WERI-Rb-1 (cell line): ENCODE results near the gene S100A8.
A peak's percentile ranks its signal among the peaks of the same experiment; 100 is the strongest.
"Not testable (repeated sequence)": the region's sequence is repeated elsewhere in the genome, so short reads cannot be mapped to it uniquely, and the experiment has no call there.

Experiments used
- DNase-seq: peaks from one replicate; pipeline ENCODE4 v3.0.0-alpha.2; 2020
- H3K27ac ChIP-seq: fragments of 250-450 bp; sonication (Bioruptor Pico); 2 replicates; pipeline ENCODE4 v1.5.1; 2020; ENCODE audit warnings: mild to moderate bottlenecking, moderate library complexity
- H3K27me3 ChIP-seq: fragments of 250-450 bp; sonication (Bioruptor Pico); 2 replicates; pipeline ENCODE4 v1.5.1; 2021; ENCODE audit warnings: mild to moderate bottlenecking, low read depth, moderate library complexity; ENCODE audit not compliant: insufficient read depth, severe bottlenecking
- H3K36me3 ChIP-seq: fragments of 250-450 bp; sonication (Bioruptor Pico); 2 replicates; pipeline ENCODE4 v1.5.1; 2020; ENCODE audit warnings: mild to moderate bottlenecking, moderate library complexity
- H3K4me3 ChIP-seq: 2 replicates; pipeline ENCODE4 v1.5.1; 2011; ENCODE audit warnings: low read depth, mild to moderate bottlenecking, control low read depth, low read length
- H3K9me3 ChIP-seq: fragments of 250-450 bp; sonication (Bioruptor Pico); 2 replicates; pipeline ENCODE4 v1.5.1; 2021; ENCODE audit warnings: mild to moderate bottlenecking, moderate library complexity; ENCODE audit not compliant: severe bottlenecking
- TF ChIP-seq, protein P1 (sequence below): IDR thresholded peaks from 2 replicates; pipeline ENCODE4 v1.5.1; 2011; ENCODE audit warnings: low read depth, mild to moderate bottlenecking, control low read depth, inconsistent platforms, low read length

S100A8 gene

DNA sequence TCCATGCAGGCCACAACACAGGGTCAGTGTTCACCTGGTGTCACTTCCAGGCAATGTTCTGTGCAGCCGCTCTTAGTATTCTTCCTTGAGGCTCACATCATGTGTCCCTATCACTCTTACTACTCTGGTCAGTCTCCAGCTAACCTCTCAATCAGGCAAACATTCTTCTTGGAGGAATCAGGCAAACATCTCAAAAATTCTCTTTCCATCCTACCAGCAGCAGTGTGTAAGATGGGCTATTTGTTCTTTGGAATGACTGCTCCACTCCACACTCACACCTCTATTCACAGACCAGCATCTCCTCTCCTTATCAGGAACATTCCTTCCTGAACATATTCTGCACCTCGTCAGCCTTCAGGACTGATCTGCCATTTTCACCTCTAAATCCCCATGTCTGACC is 29.4 kb upstream of the S100A8 start:
- Histone ChIP-seq H3K9me3 (peaks cover 3% of the 10 kb centered on the region), H3K4me3 (no peak overlapping the region), H3K27me3 (peaks cover 79% of the 10 kb centered on the region), H3K36me3 (no peaks in the 10 kb centered on the region), H3K27ac (no peak overlapping the region)
- TF ChIP-seq, protein P1, sequence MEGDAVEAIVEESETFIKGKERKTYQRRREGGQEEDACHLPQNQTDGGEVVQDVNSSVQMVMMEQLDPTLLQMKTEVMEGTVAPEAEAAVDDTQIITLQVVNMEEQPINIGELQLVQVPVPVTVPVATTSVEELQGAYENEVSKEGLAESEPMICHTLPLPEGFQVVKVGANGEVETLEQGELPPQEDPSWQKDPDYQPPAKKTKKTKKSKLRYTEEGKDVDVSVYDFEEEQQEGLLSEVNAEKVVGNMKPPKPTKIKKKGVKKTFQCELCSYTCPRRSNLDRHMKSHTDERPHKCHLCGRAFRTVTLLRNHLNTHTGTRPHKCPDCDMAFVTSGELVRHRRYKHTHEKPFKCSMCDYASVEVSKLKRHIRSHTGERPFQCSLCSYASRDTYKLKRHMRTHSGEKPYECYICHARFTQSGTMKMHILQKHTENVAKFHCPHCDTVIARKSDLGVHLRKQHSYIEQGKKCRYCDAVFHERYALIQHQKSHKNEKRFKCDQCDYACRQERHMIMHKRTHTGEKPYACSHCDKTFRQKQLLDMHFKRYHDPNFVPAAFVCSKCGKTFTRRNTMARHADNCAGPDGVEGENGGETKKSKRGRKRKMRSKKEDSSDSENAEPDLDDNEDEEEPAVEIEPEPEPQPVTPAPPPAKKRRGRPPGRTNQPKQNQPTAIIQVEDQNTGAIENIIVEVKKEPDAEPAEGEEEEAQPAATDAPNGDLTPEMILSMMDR: no peak
- DNase-seq: peak; percentile 4

DNA sequence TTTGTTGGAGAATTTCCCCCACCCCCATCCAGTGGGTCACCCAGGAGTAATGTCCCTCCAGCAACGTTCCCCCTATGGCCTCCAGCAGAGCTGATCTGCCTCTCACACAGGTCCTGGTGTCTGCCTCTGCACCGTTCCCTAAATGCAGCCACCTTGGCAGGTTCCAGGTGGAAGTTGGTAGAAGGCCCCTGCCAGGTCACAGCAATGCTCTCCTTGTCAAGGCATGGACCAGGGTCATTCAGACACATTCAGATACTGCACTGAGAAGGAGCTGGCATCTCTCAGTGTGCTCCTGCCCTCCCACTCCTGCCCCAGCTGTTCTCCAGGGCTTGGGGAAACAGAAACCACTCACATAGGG is 28.5 kb upstream of the S100A8 start:
- DNase-seq: peak; percentile 7
- not testable (repeated sequence) for H3K36me3 ChIP-seq, H3K4me3 ChIP-seq, H3K27ac ChIP-seq, H3K9me3 ChIP-seq
- peaks cover 88% of the 10 kb centered on the region for H3K27me3 ChIP-seq

DNA sequence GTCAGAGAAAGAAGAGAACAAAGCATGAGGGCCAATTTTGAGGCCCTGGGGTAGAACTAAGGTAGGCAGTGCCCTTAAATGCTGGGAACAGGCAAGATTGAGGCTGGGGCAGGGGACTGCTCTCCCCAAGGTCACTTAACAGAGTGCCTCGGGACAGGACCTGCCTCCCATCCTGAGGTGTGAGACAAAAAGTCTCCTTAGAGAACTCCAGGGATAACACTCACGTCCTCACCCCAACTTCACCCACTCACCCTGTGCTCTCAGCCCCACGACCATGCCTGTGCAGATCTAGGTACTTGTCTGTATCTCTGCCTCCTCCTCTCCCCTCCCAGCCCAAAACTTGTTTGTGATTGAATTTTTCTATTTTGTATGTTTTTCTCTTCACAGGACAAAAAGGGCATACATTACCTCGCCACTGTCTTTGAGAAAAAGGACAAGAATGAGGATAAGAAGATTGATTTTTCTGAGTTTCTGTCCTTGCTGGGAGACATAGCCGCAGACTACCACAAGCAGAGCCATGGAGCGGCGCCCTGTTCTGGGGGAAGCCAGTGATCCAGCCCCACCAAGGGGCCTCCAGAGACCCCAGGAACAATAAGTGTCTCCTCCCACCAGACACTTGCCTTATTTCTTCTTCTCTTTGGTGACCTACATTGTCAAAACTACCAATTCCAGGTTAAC is 28.0 kb upstream of the S100A8 start:
- H3K4me3 ChIP-seq, H3K36me3 ChIP-seq, H3K9me3 ChIP-seq, H3K27ac ChIP-seq: not testable (repeated sequence)
- H3K27me3 ChIP-seq: peaks cover 93% of the 10 kb centered on the region
- peak; percentile 4 for DNase-seq

DNA sequence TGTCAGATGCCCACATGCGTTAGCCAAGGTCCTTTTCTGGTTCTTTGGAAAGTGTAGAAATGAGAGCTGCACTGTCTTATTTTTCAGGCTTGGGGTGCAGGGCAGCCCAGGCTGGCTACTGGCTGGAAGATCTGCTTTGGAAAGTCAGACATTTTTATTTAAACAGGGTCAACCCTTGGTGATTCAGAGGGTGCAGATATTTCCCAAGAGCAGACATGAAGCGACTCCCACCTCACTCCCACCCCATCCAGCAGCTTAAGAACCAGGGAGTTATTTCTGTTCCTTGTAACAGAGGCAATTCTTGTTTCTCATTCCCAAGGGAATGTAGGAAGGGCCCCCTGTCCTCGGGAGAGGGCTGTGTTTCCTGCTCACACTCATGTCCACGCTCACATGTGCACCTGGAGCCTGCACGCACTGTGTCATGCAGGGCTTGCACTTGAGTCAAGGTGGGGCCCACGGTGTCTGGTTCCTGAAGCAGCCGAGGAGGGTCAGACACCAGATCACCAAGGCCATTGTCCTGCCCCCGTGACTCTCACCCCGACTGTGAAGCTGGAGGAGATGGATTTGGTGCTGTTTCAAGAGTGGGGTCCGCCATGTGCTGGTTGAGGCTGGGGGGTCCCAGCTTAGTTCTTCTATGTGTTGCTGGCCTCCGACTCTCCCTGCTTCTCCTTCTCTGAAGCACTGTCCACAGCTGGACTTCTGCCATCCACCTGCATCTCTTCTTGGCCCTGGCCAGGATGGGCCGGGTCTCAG is 26.4 kb upstream of the S100A8 start:
- DNase-seq: peak; percentile 4
- TF ChIP-seq, protein P1: no peak
- Histone ChIP-seq H3K27me3 (peaks cover 93% of the 10 kb centered on the region), H3K4me3 (no peak overlapping the region), H3K36me3 (no peaks in the 10 kb centered on the region), H3K27ac (no peak overlapping the region), H3K9me3 (peaks cover 15% of the 10 kb centered on the region)

DNA sequence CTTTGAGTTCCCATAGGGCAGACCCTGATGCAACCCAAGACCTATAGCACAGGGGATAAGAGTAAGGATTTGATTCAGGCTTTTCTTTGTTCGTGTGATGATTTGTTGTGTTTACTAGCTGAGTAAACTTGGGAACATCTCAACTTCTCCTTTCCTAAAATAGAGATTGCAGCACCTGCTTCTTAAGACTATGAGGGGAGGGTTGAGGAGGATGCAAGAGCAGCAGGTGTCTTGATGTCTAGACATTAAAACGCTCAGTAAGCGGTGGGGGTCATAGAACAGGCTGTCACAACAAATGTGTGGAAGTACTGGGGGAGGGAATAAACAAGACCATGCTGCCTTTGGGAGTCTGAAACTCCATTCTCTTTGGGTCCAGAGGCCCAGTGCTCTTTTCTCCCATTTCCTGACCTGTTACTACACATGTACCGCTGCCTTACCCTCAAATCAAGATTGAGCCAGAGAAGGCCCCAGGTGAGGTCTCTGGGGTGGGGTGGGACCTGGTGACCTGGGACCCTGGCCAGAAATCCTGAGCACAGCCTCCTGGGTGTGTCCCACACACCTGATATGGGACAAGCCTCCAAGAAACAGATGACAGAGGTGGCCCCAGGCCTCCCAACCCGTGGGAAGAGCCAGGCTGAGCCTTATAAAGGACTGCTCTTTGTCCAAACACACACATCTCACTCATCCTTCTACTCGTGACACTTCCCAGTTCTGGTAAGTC is 25.1 kb upstream of the S100A8 start, which contains the start of gene S100A7A:
S100A7A (plus strand) TSS at position 671 of the 721 bp plus-strand sequence. CDS start 1,563 bp downstream, outside the sequence.
- H3K27me3 ChIP-seq: peaks cover 82% of the 10 kb centered on the region
- H3K36me3 ChIP-seq: no peaks in the 10 kb centered on the region
- peak; percentile 6 for DNase-seq
- peaks cover 28% of the 10 kb centered on the region for H3K9me3 ChIP-seq
- H3K4me3 ChIP-seq: no peak within 1 kb of the TSS
- TF ChIP-seq, protein P1: no peak
- no peak within 1 kb of the TSS for H3K27ac ChIP-seq

DNA sequence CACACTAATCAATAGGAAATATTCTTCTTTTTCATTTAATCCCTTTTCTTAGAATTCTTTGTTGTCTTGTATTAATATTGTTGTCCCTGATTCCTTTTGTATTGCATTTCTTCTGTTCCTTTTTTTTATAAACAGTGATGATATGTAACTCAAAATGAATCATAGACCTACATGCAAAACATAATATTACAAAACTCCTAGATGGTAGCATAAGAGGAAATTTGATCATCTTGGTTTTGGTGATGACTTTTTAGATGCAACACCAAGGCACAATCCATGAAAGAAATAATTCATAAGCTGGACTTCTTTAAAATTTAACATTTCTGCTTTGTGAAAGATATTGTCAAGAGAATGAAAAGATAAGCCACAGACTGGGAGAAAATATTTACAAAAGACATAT is 23.1 kb upstream of the S100A8 start:
- not testable (repeated sequence) for H3K27ac ChIP-seq, H3K4me3 ChIP-seq, H3K36me3 ChIP-seq, DNase-seq
- Histone ChIP-seq H3K27me3 (peaks cover 69% of the 10 kb centered on the region), H3K9me3 (peaks cover 30% of the 10 kb centered on the region)

DNA sequence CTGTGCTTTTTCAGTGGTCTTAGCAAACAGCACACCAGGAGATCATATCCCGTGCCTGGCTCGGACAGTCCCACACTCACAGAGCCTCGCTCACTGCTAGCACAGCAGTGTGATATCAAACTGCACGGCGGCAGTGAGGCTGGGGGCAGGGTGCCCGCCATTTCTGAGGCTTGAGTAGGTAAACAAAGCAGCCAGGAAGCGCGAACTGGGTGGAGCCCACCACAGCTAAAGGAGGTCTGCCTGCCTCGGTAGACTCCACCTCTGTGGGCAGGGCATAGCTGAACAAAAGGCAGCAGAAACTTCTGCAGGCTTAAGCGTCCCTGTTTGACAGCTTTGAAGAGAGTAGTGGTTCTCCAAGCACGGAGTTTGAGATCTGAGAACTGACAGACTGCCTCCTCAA is 16.4 kb upstream of the S100A8 start:
- not testable (repeated sequence) for H3K27ac ChIP-seq, H3K36me3 ChIP-seq, H3K4me3 ChIP-seq
- H3K9me3 ChIP-seq: peaks cover 46% of the 10 kb centered on the region
- peaks cover 60% of the 10 kb centered on the region for H3K27me3 ChIP-seq
- DNase-seq: peak; percentile 37

DNA sequence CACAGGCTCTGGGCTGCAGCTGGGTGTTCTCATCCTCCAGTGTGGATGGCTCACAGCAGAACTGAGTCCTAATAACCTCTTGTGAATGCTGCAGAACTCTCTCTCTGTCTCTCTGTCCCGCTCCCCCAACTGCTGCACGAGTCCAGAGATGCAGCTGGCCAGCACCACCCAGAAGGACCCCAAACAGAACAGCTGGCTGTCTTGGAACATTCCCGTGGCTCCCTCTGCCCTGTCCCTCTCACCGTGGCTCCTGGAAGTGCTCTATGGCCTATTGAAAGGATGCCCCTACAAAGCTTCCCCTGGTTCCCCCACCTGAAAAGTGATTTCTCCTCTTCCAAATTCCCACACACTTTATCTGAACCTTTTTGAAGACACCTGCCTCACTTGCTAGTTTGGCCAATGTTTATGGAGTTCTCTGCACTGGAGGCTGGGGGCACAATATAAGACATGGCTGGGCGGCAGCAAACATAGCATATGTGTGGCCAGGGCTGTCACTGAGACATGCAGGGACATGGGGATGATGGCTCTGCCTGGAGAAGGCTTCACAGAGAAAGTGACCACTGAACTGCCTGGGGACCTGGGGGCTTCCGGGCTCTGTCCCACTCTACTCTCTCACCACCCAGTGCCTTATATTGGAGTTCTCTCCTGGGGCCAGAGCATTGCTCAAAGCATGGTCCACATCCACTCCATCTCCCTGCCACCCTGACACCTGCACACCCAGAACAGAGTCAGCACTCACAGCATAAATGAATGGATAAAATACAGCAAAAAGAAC is 15.1 kb upstream of the S100A8 start:
- H3K27ac ChIP-seq, H3K36me3 ChIP-seq, H3K4me3 ChIP-seq: not testable (repeated sequence)
- Histone ChIP-seq H3K9me3 (peaks cover 36% of the 10 kb centered on the region), H3K27me3 (peaks cover 71% of the 10 kb centered on the region)
- peak; percentile 6 for DNase-seq
